ENCODE measurements around the gene C11orf91. TPM values are rescaled to one million over a fixed set of nuclear protein-coding genes. Genes with fewer than 3 reads are reported as not detected.

C11orf91 gene
- total and polyA plus RNA-seq, 2 of the 8 experiments (the other 6 are each of a cell fraction or from before 2014, with no cell fraction given), result not detected

GRCh38 chr11:33743291-33743690, 42.7 kb upstream of the C11orf91 start:
- FAIRE-seq (no peak), DNase-seq (ENCODE audit: low read depth in 1 of 2, low spot score in 2 of 2) (no peak)
- H3K23ac ChIP-seq (ENCODE audit: insufficient read length), result no peak overlapping the region
- no peak overlapping the region for H4K91ac ChIP-seq (replicated peaks; ENCODE audit: insufficient read length, low read length)
- WGBS, 2 experiments (ENCODE audit: extremely low coverage in 1 of 2, insufficient coverage in 1 of 2, insufficient read length in 1 of 2, insufficient replicate concordance in 2 of 2, low coverage in 1 of 2, low lambda C conversion rate in 2 of 2, missing lambda C conversion rate in 1 of 2), result 91% methylated on average over 5 of the region's 5 CpGs; no CpG with 5 or more reads in 1 of the 2 experiments
- no peak for TF ChIP-seq MAX (IDR thresholded peaks at IDR 0.05)
- TF ChIP-seq RFX5 (IDR thresholded peaks at IDR 0.05; ENCODE audit: borderline replicate concordance, low read depth, low read length), result no peak
- no peak for TF ChIP-seq BACH1 (IDR thresholded peaks at IDR 0.05; ENCODE audit: low read length)
- TF ChIP-seq NRF1 (IDR thresholded peaks at IDR 0.05; ENCODE audit: low read depth, low read length), result no peak
- TF ChIP-seq MAFK (IDR thresholded peaks at IDR 0.05; ENCODE audit: low read depth, low read length), result no peak
- no peak for TF ChIP-seq JUND (IDR thresholded peaks at IDR 0.05; ENCODE audit: low read length)
- TF ChIP-seq SIN3A (conservative IDR thresholded peaks at IDR 0.05 in 1 of 2, IDR thresholded peaks at IDR 0.05 in 1 of 2; ENCODE audit: low read depth in 1 of 2, low read length in 2 of 2), result no peak
- no peak for TF ChIP-seq CHD1 (IDR thresholded peaks at IDR 0.05; ENCODE audit: low read depth, low read length)
- TF ChIP-seq TAF7 (optimal IDR thresholded peaks at IDR 0.05; ENCODE audit: borderline replicate concordance, low read depth, low read length), result no peak
- no peak for TF ChIP-seq TBP (IDR thresholded peaks at IDR 0.05; ENCODE audit: low read depth, low read length)
- no peak for TF ChIP-seq EZH2 (IDR thresholded peaks at IDR 0.05; ENCODE audit: low read depth, low read length, severe bottlenecking)
- no peak for TF ChIP-seq PHF8 (conservative IDR thresholded peaks at IDR 0.05; ENCODE audit: low read depth, low read length)
- TF ChIP-seq GTF2F1 (IDR thresholded peaks at IDR 0.05; ENCODE audit: borderline replicate concordance, low read depth, low read length), result no peak
- no peak for TF ChIP-seq JUN (IDR thresholded peaks at IDR 0.05; ENCODE audit: low read depth, low read length)
- H3K9me3 ChIP-seq (ENCODE audit: insufficient read depth in 2 of 2, low read depth in 1 of 2, low read length in 1 of 2), result no peaks in the 10 kb centered on the region
- H3K56ac ChIP-seq (replicated peaks; ENCODE audit: insufficient read length, low read depth, low read length), result no peak overlapping the region
- no peaks in the 10 kb centered on the region for H3K4me1 ChIP-seq (replicated peaks in 1 of 4; ENCODE audit: control insufficient read depth in 3 of 4, insufficient read depth in 4 of 4, low read length in 3 of 4)
- no peak overlapping the region for H2BK120ac ChIP-seq (replicated peaks; ENCODE audit: low read depth, low read length)
- no peak overlapping the region for H3K4me2 ChIP-seq (ENCODE audit: insufficient read depth in 1 of 2, low read depth in 2 of 2, low read length in 2 of 2)
- no peak overlapping the region for H4K5ac ChIP-seq (ENCODE audit: insufficient read length, low read depth, low read length)
- no peaks in the 10 kb centered on the region for H3K79me1 ChIP-seq (ENCODE audit: low read depth, low read length)
- ChIA-PET POLR2A (ENCODE audit: partially characterized antibody) (interaction anchor here (0.8 to 1.8 kb wide), 4 partner anchors 22 to 307 kb away, joined by 3 to 6 read pairs (median 4); partner anchors contain the start of gene FBXO3), CTCF (ENCODE audit: partially characterized antibody) (interaction anchor here (0.7 to 2.0 kb wide), 6 partner anchors 10 to 54 kb away, joined by 3 to 19 read pairs (median 6); partner anchors contain the start of gene FBXO3)
- peaks cover 0 to 3% of the 10 kb centered on the region in 2 experiments for H4K20me1 ChIP-seq (replicated peaks in 1 of 2; ENCODE audit: control insufficient read depth in 1 of 2, insufficient read depth in 2 of 2, low read length in 2 of 2)
- no peaks in the 10 kb centered on the region for H3K23me2 ChIP-seq (ENCODE audit: low read depth, low read length)
- no peak overlapping the region for H3K4ac ChIP-seq (replicated peaks; ENCODE audit: insufficient read length, low read depth, low read length)
- H3K14ac ChIP-seq (ENCODE audit: insufficient read length), result no peak overlapping the region
- H3K79me2 ChIP-seq (ENCODE audit: control insufficient read depth in 1 of 2, insufficient read depth in 2 of 2, low read length in 2 of 2), result no peaks in the 10 kb centered on the region
- no peaks in the 10 kb centered on the region for H3K27me3 ChIP-seq (replicated peaks in 1 of 4; ENCODE audit: control insufficient read depth in 3 of 4, extremely low read depth in 1 of 4, insufficient read depth in 3 of 4, low read length in 3 of 4)
- no peak overlapping the region for H3K18ac ChIP-seq (ENCODE audit: extremely low read depth, low read length)
- H3K36me3 ChIP-seq (ENCODE audit: control insufficient read depth in 2 of 4, insufficient read depth in 4 of 4, low read length in 3 of 4), result peaks cover 0 to 3% (median 0%) of the 10 kb centered on the region in 4 experiments; a peak in 2 of 8 replicates
- H3K9ac ChIP-seq (replicated peaks in 1 of 4; ENCODE audit: extremely low read depth in 1 of 4, low read depth in 3 of 4, low read length in 3 of 4), result no peak overlapping the region
- no peak overlapping the region for H2BK20ac ChIP-seq (ENCODE audit: low read length)
- no peak overlapping the region for H2BK5ac ChIP-seq (ENCODE audit: low read depth, low read length)
- H2BK12ac ChIP-seq (ENCODE audit: low read depth, low read length), result no peak overlapping the region
- H2BK15ac ChIP-seq (ENCODE audit: low read length), result no peak overlapping the region
- no peak overlapping the region for H2AK5ac ChIP-seq (ENCODE audit: low read depth, low read length)
- no peak overlapping the region for H2AFZ ChIP-seq (ENCODE audit: low read length)
- no peak overlapping the region for H4K8ac ChIP-seq (ENCODE audit: extremely low read depth, insufficient read depth, low read length)
- H3K4me3 ChIP-seq (ENCODE audit: extremely low read depth in 1 of 4, insufficient read depth in 2 of 4, low read depth in 3 of 4, low read length in 4 of 4), result no peak overlapping the region
- no peak overlapping the region for H3K27ac ChIP-seq (ENCODE audit: low read depth, low read length)

Data from H1 (cell line).